ENCODE measurements around the gene VTI1B.

GRCh38 chr14:67641480-67641879 is 33.0 kb downstream of the VTI1B start:
- TF ChIP-seq, protein P1, sequence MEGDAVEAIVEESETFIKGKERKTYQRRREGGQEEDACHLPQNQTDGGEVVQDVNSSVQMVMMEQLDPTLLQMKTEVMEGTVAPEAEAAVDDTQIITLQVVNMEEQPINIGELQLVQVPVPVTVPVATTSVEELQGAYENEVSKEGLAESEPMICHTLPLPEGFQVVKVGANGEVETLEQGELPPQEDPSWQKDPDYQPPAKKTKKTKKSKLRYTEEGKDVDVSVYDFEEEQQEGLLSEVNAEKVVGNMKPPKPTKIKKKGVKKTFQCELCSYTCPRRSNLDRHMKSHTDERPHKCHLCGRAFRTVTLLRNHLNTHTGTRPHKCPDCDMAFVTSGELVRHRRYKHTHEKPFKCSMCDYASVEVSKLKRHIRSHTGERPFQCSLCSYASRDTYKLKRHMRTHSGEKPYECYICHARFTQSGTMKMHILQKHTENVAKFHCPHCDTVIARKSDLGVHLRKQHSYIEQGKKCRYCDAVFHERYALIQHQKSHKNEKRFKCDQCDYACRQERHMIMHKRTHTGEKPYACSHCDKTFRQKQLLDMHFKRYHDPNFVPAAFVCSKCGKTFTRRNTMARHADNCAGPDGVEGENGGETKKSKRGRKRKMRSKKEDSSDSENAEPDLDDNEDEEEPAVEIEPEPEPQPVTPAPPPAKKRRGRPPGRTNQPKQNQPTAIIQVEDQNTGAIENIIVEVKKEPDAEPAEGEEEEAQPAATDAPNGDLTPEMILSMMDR (IDR thresholded peaks at IDR 0.05): no peak
- no peak for TF ChIP-seq POLR2A (IDR thresholded peaks at IDR 0.05)

Data from tibial nerve (tissue), 3 donors.